K562 (cell line): ENCODE measurements around the gene FYB1. TPM values are rescaled to one million over a fixed set of nuclear protein-coding genes. Genes with fewer than 3 reads are reported as not detected.

Experiments used
- ARID1B ChIP-seq: fragments of 450-650 bp; IDR thresholded peaks from 2 replicates; pipeline ENCODE4 v1.6.1; 2016; ENCODE audit warnings: antibody characterized with exemption, mild to moderate bottlenecking, inconsistent platforms
- CBFA2T3 ChIP-seq: fragments of 450-650 bp; IDR thresholded peaks from 2 replicates; pipeline ENCODE4 v1.6.1; 2017
- COPS2 ChIP-seq: fragments of 450-650 bp; conservative IDR thresholded peaks from 2 replicates; pipeline ENCODE4 v1.6.1; 2016; ENCODE audit warnings: mild to moderate bottlenecking, moderate library complexity
- GABPB1 ChIP-seq: sonication (generic); formaldehyde crosslinking; IDR thresholded peaks from 2 replicates; pipeline ENCODE4 v1.8.0; 2022; ENCODE audit warnings: mild to moderate bottlenecking, missing genetic modification reagents
- HDAC8 ChIP-seq: fragments of 450-650 bp; IDR thresholded peaks from 2 replicates; pipeline ENCODE4 v1.6.1; 2016; ENCODE audit warnings: mild to moderate bottlenecking, missing genetic modification characterization, moderate library complexity, missing compliant biosample characterization
- NUFIP1 ChIP-seq: fragments of 450-650 bp; IDR thresholded peaks from 2 replicates; pipeline ENCODE4 v1.6.1; 2018; ENCODE audit not compliant: partially characterized antibody
- POLR2H ChIP-seq: IDR thresholded peaks from 2 replicates; pipeline ENCODE4 v1.6.1; 2016; ENCODE audit warnings: missing genetic modification characterization, low read depth, mild to moderate bottlenecking, control low read depth, missing compliant biosample characterization, moderate library complexity
- RBM25 ChIP-seq: fragments of 200-400 bp; formaldehyde crosslinking; IDR thresholded peaks from 2 replicates; pipeline ENCODE4 v1.6.1; 2018; ENCODE audit warnings: low read length, low read depth, moderate library complexity; ENCODE audit not compliant: severe bottlenecking
- RBM34 ChIP-seq: fragments of 200-400 bp; formaldehyde crosslinking; IDR thresholded peaks from 2 replicates; pipeline ENCODE4 v1.6.1; 2018; ENCODE audit warnings: low read length, borderline replicate concordance; ENCODE audit not compliant: insufficient read depth
- SIX5 ChIP-seq, 2 experiments: IDR thresholded peaks; 2 replicates each; pipeline ENCODE4 v1.6.1; 2011; ENCODE audit warnings: low read length in 2 of 2, borderline replicate concordance in 1 of 2, low read depth in 1 of 2, mild to moderate bottlenecking in 1 of 2, moderate library complexity in 1 of 2; ENCODE audit not compliant: insufficient read depth in 1 of 2
- SMAD3 ChIP-seq: fragments of 450-650 bp; formaldehyde crosslinking; conservative IDR thresholded peaks from 2 replicates; pipeline ENCODE4 v1.4.0; 2020; ENCODE audit warnings: mild to moderate bottlenecking
- SMARCC2 ChIP-seq: fragments of 450-650 bp; IDR thresholded peaks from 2 replicates; pipeline ENCODE4 v1.6.1; 2017; ENCODE audit warnings: antibody characterized with exemption, moderate library complexity, mild to moderate bottlenecking, low read depth
- SNRNP70 ChIP-seq: fragments of 200-400 bp; formaldehyde crosslinking; optimal IDR thresholded peaks from 2 replicates; pipeline ENCODE3; 2017; ENCODE audit warnings: low read depth, low read length
- TCFL5 ChIP-seq: fragments of 250-450 bp; sonication (Bioruptor Pico); conservative IDR thresholded peaks from 2 replicates; pipeline ENCODE4 v1.6.1; 2021; ENCODE audit warnings: mild to moderate bottlenecking, moderate library complexity, matching md5 sums
- ZFX ChIP-seq: sonication (generic); formaldehyde crosslinking; IDR thresholded peaks from 2 replicates; pipeline ENCODE4 v1.8.0; 2022; ENCODE audit warnings: mild to moderate bottlenecking, missing genetic modification reagents, moderate library complexity
- ZNF121 ChIP-seq: sonication (generic); formaldehyde crosslinking; conservative IDR thresholded peaks from 2 replicates; pipeline ENCODE4 v1.8.0; 2022; ENCODE audit warnings: missing genetic modification reagents
- polyA plus RNA-seq, 8 experiments: library from polyadenylated mRNA; depleted of rRNA in 4 of 8; stranded (reverse) in 5 of 8; unstranded in 3 of 8; fragments of >200 nt; fragmentation: Nextera tagmentation in 2 of 8; fragmentation: Illumina TruSeq in 1 of 8; extraction: Ambion mirVana in 2 of 8; extraction: Trizol in 1 of 8; gene quantifications; 2 replicates each; pipeline versions ENCODE4 v1.2.1 to v1.2.3, GENCODE V29; 2011 to 2014; ENCODE audit warnings: inconsistent platforms in 1 of 8, missing spikeins in 1 of 8
- total RNA-seq, 7 experiments: library from RNA; depleted of rRNA in 6 of 7; stranded (reverse); fragments of >200 nt in 6 of 7; fragmentation: Illumina TruSeq in 2 of 7; extraction: Trizol in 2 of 7; gene quantifications; 2 replicates each; pipeline versions ENCODE4 v1.2.1 to v1.2.3, GENCODE V29; 2011 to 2021; ENCODE audit warnings: low replicate concordance in 1 of 7
- TF ChIP-seq, protein P1 (sequence below): IDR thresholded peaks from 2 replicates; pipeline ENCODE4 v1.6.1; 2012; ENCODE audit warnings: low read depth, low read length, improper control_type of control experiment, borderline replicate concordance
- TF ChIP-seq, protein P2 (sequence below): sonication (generic); formaldehyde crosslinking; IDR thresholded peaks from 2 replicates; pipeline ENCODE4 v1.8.0; 2022; ENCODE audit warnings: mild to moderate bottlenecking, missing genetic modification reagents
- TF ChIP-seq, protein P3 (sequence below), 3 experiments: fragments of 200-800 bp in 1 of 3; sonication (Bioruptor generic) in 1 of 3; sonication (generic) in 1 of 3; formaldehyde crosslinking in 1 of 3; IDR thresholded peaks; 2 replicates each; pipeline versions ENCODE4 v1.6.1 to v1.8.0; 2016 to 2022; ENCODE audit warnings: mild to moderate bottlenecking in 2 of 3, missing compliant biosample characterization in 2 of 3, missing genetic modification characterization in 2 of 3, missing genetic modification reagents in 1 of 3

The FYB1 gene
- total and polyA plus RNA-seq, 9 of the 15 experiments (the other 6 are each of a cell fraction or from before 2014, with no cell fraction given), result 4.7 to 31.5 (median 9.7) TPM

DNA sequence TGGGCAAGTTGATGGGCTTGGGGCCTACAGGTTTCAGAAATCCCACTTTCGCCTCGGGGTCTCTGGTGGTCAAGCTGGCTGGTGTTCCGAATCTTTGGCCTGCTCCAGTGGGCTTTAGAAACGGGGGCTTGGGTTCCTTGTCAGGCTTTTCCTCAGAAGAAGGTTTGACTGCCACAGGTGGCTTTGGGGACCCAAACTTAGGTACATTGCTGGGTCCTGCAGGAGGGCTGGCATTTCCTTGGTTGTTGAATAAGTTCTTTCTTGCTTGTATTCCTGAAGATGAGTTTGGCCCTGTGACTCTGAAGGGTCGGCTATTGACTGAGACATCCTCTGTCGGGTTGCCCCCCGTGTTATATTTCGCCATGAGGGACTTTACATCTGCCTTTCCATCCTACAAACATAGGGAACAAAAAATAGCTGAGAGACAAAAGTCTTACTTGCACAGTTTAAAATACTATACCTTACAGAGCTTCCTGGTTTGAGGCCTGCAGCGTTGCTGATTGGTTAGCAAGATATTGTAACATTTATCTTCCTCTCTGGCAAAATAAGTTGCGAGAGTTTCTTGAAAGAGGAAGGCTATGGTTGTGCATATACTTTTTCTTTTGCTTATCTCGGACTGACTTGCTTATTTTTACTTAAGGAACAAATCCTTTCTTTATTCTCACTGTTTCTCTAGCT lies 16.6 kb downstream of the FYB1 start (continued):
- TF ChIP-seq, protein P1, sequence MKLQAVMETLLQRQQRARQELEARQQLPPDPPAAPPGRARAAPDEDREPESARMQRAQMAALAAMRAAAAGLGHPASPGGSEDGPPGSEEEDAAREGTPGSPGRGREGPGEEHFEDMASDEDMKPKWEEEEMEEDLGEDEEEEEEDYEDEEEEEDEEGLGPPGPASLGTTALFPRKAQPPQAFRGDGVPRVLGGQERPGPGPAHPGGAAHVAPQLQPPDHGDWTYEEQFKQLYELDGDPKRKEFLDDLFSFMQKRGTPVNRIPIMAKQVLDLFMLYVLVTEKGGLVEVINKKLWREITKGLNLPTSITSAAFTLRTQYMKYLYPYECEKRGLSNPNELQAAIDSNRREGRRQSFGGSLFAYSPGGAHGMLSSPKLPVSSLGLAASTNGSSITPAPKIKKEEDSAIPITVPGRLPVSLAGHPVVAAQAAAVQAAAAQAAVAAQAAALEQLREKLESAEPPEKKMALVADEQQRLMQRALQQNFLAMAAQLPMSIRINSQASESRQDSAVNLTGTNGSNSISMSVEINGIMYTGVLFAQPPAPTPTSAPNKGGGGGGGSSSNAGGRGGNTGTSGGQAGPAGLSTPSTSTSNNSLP, result 0 out of 2 replicates have a peak, but pooled peaks have one; percentile 12
- TF ChIP-seq NUFIP1 (no peak), RBM25 (peak; percentile 32), SMAD3 (0 out of 2 replicates have a peak, but pooled peaks have one; percentile 15), CBFA2T3 (no peak), ZFX (CRISPR knock-in tag) (peak; percentile 90), ARID1B (no peak), SMARCC2 (0 out of 2 replicates have a peak, but pooled peaks have one; percentile 10), ZNF121 (CRISPR knock-in tag) (no peak), GABPB1 (peak; percentile 2; the same call in 1 of the 2 replicates), COPS2 (no peak), HDAC8 (0 out of 2 replicates have a peak, but pooled peaks have one; percentile 35), SNRNP70 (no peak), SIX5 (IDR thresholded peaks at IDR 0.05; ENCODE audit: borderline replicate concordance in 1 of 2, insufficient read depth in 1 of 2, low read depth in 1 of 2, low read length in 2 of 2) (no peak), POLR2H (tag) (0 out of 2 replicates have a peak, but pooled peaks have one; percentile 75), RBM34 (no peak), TCFL5 (CRISPR knock-in tag) (no peak)
- TF ChIP-seq, protein P2, sequence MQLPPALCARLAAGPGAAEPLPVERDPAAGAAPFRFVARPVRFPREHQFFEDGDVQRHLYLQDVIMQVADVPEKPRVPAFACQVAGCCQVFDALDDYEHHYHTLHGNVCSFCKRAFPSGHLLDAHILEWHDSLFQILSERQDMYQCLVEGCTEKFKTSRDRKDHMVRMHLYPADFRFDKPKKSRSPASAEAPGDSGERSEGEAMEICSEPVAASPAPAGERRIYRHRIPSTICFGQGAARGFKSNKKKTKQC (CRISPR knock-in tag), result 0 out of 2 replicates have a peak, but pooled peaks have one; percentile 42
- TF ChIP-seq, protein P3, sequence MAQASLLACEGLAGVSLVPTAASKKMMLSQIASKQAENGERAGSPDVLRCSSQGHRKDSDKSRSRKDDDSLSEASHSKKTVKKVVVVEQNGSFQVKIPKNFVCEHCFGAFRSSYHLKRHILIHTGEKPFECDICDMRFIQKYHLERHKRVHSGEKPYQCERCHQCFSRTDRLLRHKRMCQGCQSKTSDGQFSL (CRISPR knock-in tag; IDR thresholded peaks at IDR 0.05), result peak; percentile 27; the same call in 1 of the 2 replicates
- TF ChIP-seq, protein P3 (tag; IDR thresholded peaks at IDR 0.05), result 0 out of 4 replicates have a peak, but pooled peaks of 1 of the 2 experiments have one; percentile 9
